HEK293 (cell line): ENCODE data around the gene CDC40.

Experiments used
- CTCF ChIA-PET: fragments of 350-600 bp; formaldehyde crosslinking; extraction: SDS; loops from one replicate; lab custom pipeline; 2021; ENCODE audit warnings: antibody characterized with exemption; lab: Yijun Ruan, JAX
- POLR2A ChIA-PET: fragments of 300-600 bp; formaldehyde crosslinking; extraction: SDS; loops from one replicate; lab custom pipeline; 2020; ENCODE audit warnings: antibody characterized with exemption, inconsistent platforms; lab: Yijun Ruan, JAX
- H3K27ac ChIP-seq: fragments of 200-500 bp; sonication (Bioruptor generic); 2 replicates; pipeline ENCODE4 v1.5.1; 2014; ENCODE audit warnings: low read depth, low read length, control low read depth, inconsistent platforms; ENCODE audit errors: extremely low read depth
- H3K36me3 ChIP-seq, 2 experiments: fragments of 200-500 bp in 1 of 2; sonication (Bioruptor generic) in 1 of 2; 1 replicate in 1 of 2; 2 replicates in 1 of 2; pipeline ENCODE4 v1.5.1; 2014 to 2017; ENCODE audit warnings: inconsistent platforms in 2 of 2, low read length in 2 of 2; ENCODE audit not compliant: control insufficient read depth in 2 of 2, insufficient read depth in 1 of 2
- H3K4me1 ChIP-seq: fragments of 200-500 bp; sonication (Bioruptor generic); 2 replicates; pipeline ENCODE4 v1.5.1; 2014; ENCODE audit warnings: mild to moderate bottlenecking, low read length, inconsistent platforms; ENCODE audit not compliant: control insufficient read depth, insufficient read depth
- H3K4me3 ChIP-seq: 2 replicates; pipeline ENCODE4 v1.5.1; 2011; ENCODE audit warnings: low read depth, mild to moderate bottlenecking, control low read depth, low read length, moderate library complexity
- H3K9me3 ChIP-seq: fragments of 200-500 bp; sonication (Bioruptor generic); 2 replicates; pipeline ENCODE4 v1.5.1; 2014; ENCODE audit warnings: low read depth, low read length, inconsistent platforms; ENCODE audit not compliant: control insufficient read depth, insufficient read depth
- EGR2 ChIP-seq: fragments of 450-650 bp; formaldehyde crosslinking; IDR thresholded peaks from 2 replicates; pipeline ENCODE4 v1.5.1; 2016; ENCODE audit warnings: low read depth, missing biosample characterization, missing genetic modification characterization
- GFI1B ChIP-seq: fragments of 450-650 bp; formaldehyde crosslinking; IDR thresholded peaks from 2 replicates; pipeline ENCODE4 v1.5.1; 2016; ENCODE audit warnings: missing biosample characterization, missing genetic modification characterization
- IKZF3 ChIP-seq: fragments of 450-650 bp; IDR thresholded peaks from 2 replicates; pipeline ENCODE4 v1.5.0; 2018; ENCODE audit warnings: missing biosample characterization, mild to moderate bottlenecking, missing genetic modification characterization, moderate library complexity
- SETDB1 ChIP-seq: IDR thresholded peaks from one replicate; pipeline ENCODE4 v1.6.1; 2017; ENCODE audit warnings: mild to moderate bottlenecking, low read length, moderate library complexity, mixed read lengths; ENCODE audit not compliant: insufficient read length
- SP7 ChIP-seq: fragments of 450-650 bp; formaldehyde crosslinking; IDR thresholded peaks from 2 replicates; pipeline ENCODE4 v1.5.1; 2016; ENCODE audit warnings: missing biosample characterization, missing genetic modification characterization
- TRIM28 ChIP-seq: IDR thresholded peaks from 2 replicates; pipeline ENCODE4 v1.6.1; 2011; ENCODE audit warnings: low read length, control low read depth, borderline replicate concordance
- ZBTB7A ChIP-seq: fragments of 450-650 bp; formaldehyde crosslinking; IDR thresholded peaks from 2 replicates; pipeline ENCODE4 v1.5.1; 2016; ENCODE audit warnings: low read depth, missing biosample characterization, missing genetic modification characterization
- ZNF140 ChIP-seq: fragments of 450-650 bp; formaldehyde crosslinking; IDR thresholded peaks from 2 replicates; pipeline ENCODE4 v1.5.1; 2016; ENCODE audit warnings: missing biosample characterization, missing genetic modification characterization
- ZNF202 ChIP-seq: fragments of 450-650 bp; formaldehyde crosslinking; IDR thresholded peaks from 2 replicates; pipeline ENCODE4 v1.5.1; 2016; ENCODE audit warnings: missing biosample characterization, missing genetic modification characterization, borderline replicate concordance
- ZNF221 ChIP-seq: fragments of 450-650 bp; formaldehyde crosslinking; IDR thresholded peaks from 2 replicates; pipeline ENCODE4 v1.5.1; 2017; ENCODE audit warnings: missing biosample characterization, missing genetic modification characterization, borderline replicate concordance
- ZNF24 ChIP-seq: fragments of 450-650 bp; formaldehyde crosslinking; IDR thresholded peaks from 2 replicates; pipeline ENCODE4 v1.5.1; 2016; ENCODE audit warnings: missing biosample characterization, missing genetic modification characterization
- ZNF280C ChIP-seq: fragments of 450-650 bp; formaldehyde crosslinking; IDR thresholded peaks from 2 replicates; pipeline ENCODE4 v1.5.1; 2016; ENCODE audit warnings: missing biosample characterization, missing genetic modification characterization
- ZNF292 ChIP-seq: fragments of 450-650 bp; formaldehyde crosslinking; IDR thresholded peaks from 2 replicates; pipeline ENCODE4 v1.5.1; 2016; ENCODE audit warnings: low read depth, missing biosample characterization, missing genetic modification characterization, borderline replicate concordance
- ZNF433 ChIP-seq: fragments of 450-650 bp; formaldehyde crosslinking; IDR thresholded peaks from 2 replicates; pipeline ENCODE4 v1.5.1; 2016; ENCODE audit warnings: missing biosample characterization, missing genetic modification characterization, low read depth
- ZNF488 ChIP-seq: fragments of 450-650 bp; formaldehyde crosslinking; IDR thresholded peaks from 2 replicates; pipeline ENCODE4 v1.5.1; 2016; ENCODE audit warnings: missing biosample characterization, missing genetic modification characterization
- ZNF549 ChIP-seq: fragments of 450-650 bp; IDR thresholded peaks from 2 replicates; pipeline ENCODE4 v1.5.1; 2018; ENCODE audit warnings: missing biosample characterization, missing genetic modification characterization, mild to moderate bottlenecking, inconsistent platforms, moderate library complexity
- ZNF610 ChIP-seq: fragments of 450-650 bp; formaldehyde crosslinking; IDR thresholded peaks from 2 replicates; pipeline ENCODE4 v1.5.1; 2016; ENCODE audit warnings: missing biosample characterization, missing genetic modification characterization, borderline replicate concordance
- ZNF623 ChIP-seq: fragments of 450-650 bp; formaldehyde crosslinking; IDR thresholded peaks from 2 replicates; pipeline ENCODE4 v1.5.1; 2016; ENCODE audit warnings: missing biosample characterization, missing genetic modification characterization
- ZNF768 ChIP-seq: fragments of 450-650 bp; formaldehyde crosslinking; IDR thresholded peaks from 2 replicates; pipeline ENCODE4 v1.5.1; 2018; ENCODE audit warnings: missing biosample characterization, mild to moderate bottlenecking, missing genetic modification characterization
- ZNF785 ChIP-seq: fragments of 450-650 bp; formaldehyde crosslinking; IDR thresholded peaks from 2 replicates; pipeline ENCODE4 v1.5.1; 2016; ENCODE audit warnings: missing biosample characterization, missing genetic modification characterization
- ZNF843 ChIP-seq: fragments of 450-650 bp; formaldehyde crosslinking; IDR thresholded peaks from 2 replicates; pipeline ENCODE4 v1.5.1; 2016; ENCODE audit warnings: missing biosample characterization, missing genetic modification characterization
- TF ChIP-seq, protein P1 (sequence below): fragments of 450-650 bp; formaldehyde crosslinking; IDR thresholded peaks from 2 replicates; pipeline ENCODE4 v1.5.1; 2016; ENCODE audit warnings: missing biosample characterization, missing genetic modification characterization

CDC40 gene

DNA sequence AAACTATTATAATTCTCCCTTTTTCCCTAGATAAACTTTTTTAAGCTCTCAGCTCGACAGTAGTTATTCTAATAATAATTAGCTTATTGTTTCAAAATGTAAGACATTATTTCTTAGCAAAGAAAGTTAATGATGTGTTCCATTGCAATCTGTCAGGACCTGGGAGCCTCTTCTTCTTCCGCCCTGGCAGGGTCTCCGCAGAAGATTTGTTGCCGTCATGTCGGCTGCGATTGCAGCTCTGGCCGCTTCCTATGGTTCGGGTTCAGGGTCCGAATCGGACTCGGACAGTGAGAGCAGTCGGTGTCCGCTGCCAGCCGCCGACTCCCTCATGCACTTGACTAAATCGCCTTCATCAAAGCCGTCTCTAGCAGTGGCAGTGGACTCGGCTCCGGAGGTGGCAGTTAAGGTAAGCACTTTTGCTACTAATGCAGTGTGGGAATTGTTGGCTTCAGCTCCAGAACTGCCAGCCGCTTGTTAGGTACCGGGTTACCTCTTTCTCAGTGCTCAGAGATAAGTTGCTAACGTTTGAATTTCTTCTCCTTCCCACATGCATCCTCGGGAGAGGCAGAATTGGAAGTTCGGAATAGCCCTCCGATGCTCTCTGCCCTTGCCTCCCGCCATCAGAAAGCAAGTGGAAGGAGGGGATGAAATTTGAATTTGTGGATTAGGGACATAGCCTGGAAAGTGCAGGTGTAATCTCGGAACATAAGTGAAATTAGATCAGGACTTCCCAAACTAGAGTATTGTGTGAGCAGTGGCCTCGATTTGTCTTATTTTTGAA lies at the start of gene CDC40 (continued):
- TF ChIP-seq ZNF488 (tag by site-specific recombination) (no peak), ZNF221 (no peak), ZNF140 (tag by site-specific recombination) (no peak), ZBTB7A (no peak), ZNF292 (no peak), EGR2 (tag by site-specific recombination) (no peak), ZNF202 (tag by site-specific recombination) (no peak), ZNF24 (tag by site-specific recombination) (no peak), ZNF785 (tag by site-specific recombination) (no peak), ZNF843 (tag by site-specific recombination) (no peak), ZNF768 (no peak), IKZF3 (tag by site-specific recombination) (no peak), ZNF433 (no peak), GFI1B (0 out of 2 replicates have a peak, but pooled peaks have one; percentile 15), ZNF623 (peak; percentile 16; the same call in 1 of the 2 replicates), ZNF280C (tag by site-specific recombination) (no peak), SP7 (no peak)
- TF ChIP-seq, protein P1, sequence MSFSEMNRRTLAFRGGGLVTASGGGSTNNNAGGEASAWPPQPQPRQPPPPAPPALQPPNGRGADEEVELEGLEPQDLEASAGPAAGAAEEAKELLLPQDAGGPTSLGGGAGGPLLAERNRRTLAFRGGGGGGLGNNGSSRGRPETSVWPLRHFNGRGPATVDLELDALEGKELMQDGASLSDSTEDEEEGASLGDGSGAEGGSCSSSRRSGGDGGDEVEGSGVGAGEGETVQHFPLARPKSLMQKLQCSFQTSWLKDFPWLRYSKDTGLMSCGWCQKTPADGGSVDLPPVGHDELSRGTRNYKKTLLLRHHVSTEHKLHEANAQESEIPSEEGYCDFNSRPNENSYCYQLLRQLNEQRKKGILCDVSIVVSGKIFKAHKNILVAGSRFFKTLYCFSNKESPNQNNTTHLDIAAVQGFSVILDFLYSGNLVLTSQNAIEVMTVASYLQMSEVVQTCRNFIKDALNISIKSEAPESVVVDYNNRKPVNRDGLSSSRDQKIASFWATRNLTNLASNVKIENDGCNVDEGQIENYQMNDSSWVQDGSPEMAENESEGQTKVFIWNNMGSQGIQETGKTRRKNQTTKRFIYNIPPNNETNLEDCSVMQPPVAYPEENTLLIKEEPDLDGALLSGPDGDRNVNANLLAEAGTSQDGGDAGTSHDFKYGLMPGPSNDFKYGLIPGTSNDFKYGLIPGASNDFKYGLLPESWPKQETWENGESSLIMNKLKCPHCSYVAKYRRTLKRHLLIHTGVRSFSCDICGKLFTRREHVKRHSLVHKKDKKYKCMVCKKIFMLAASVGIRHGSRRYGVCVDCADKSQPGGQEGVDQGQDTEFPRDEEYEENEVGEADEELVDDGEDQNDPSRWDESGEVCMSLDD (tag by site-specific recombination), result no peak

DNA sequence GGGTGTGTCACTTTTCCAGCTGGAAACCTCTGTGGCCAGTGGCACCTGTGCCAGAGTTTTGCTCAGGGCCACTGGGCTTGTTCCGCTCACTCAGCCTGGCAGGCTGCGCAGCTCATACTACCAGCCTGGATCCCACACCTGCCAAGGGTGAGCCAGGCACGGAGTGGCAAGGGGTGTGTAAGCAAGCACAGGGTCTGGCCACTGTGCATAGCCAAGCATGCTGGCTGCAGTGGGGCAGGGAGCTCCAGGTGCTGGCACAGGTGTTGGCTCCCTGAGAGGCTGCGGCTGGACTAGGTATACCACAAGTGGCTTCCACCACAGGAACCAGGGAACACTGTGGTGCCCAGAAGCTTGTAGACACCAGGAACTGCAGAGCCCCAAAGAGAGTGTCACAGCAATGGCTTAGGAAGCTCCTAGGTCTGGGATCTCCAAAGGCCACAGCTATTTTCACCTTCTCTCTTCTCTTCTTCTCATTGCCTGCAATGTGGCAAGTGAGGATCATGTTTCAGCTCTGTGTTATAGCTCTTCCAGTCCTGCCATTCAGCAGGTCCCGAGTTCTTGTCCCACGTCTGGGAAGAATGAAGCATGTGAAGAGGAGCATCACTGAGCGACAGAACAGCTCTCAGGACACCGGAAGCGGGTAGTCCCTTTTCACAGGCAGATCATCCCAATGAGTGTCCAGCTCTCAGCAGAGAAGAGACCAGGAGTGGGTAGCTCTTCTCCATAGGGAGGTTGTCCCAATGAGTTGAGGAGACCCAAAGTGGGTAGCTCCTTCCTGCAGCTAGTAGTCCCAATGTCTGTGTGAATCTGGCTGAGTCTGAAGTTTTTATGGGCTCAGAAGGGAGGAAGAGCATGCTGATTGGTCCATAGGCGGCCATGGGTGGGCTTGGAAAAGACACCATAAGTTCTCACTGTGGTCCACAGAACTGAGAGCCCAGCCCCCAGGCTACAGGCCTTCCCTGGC lies 42.0 kb upstream of the CDC40 start:
- H3K27ac ChIP-seq, result no peak overlapping the region
- CTCF ChIA-PET, result interaction anchor here (0.6 to 1.0 kb wide), 2 partner anchors 12 to 316 kb away, joined by 3 read pairs; no protein-coding TSS in a partner anchor
- TF ChIP-seq SETDB1 (peak; percentile 88), ZNF610 (tag by site-specific recombination) (0 out of 2 replicates have a peak, but pooled peaks have one; percentile 51), ZNF549 (tag by site-specific recombination) (no peak), TRIM28 (peak; percentile 92; the same call in 1 of the 2 replicates)
- TF ChIP-seq, all 188 proteins: peak for 3
- Histone ChIP-seq H3K4me1 (no peaks in the 10 kb centered on the region), H3K9me3 (no peaks in the 10 kb centered on the region; the same call in 1 of the 2 replicates), H3K4me3 (no peak overlapping the region), H3K36me3 (peaks cover 0 to 15% of the 10 kb centered on the region in 2 experiments; a peak in 1 of 3 replicates)
- POLR2A ChIA-PET, result no interaction called here
